ENCODE measurements around the gene RUNX3.
"Not testable (repeated sequence)": the region's sequence is repeated elsewhere in the genome, so short reads cannot be mapped to it uniquely, and the experiment has no call there.

The RUNX3 gene

DNA sequence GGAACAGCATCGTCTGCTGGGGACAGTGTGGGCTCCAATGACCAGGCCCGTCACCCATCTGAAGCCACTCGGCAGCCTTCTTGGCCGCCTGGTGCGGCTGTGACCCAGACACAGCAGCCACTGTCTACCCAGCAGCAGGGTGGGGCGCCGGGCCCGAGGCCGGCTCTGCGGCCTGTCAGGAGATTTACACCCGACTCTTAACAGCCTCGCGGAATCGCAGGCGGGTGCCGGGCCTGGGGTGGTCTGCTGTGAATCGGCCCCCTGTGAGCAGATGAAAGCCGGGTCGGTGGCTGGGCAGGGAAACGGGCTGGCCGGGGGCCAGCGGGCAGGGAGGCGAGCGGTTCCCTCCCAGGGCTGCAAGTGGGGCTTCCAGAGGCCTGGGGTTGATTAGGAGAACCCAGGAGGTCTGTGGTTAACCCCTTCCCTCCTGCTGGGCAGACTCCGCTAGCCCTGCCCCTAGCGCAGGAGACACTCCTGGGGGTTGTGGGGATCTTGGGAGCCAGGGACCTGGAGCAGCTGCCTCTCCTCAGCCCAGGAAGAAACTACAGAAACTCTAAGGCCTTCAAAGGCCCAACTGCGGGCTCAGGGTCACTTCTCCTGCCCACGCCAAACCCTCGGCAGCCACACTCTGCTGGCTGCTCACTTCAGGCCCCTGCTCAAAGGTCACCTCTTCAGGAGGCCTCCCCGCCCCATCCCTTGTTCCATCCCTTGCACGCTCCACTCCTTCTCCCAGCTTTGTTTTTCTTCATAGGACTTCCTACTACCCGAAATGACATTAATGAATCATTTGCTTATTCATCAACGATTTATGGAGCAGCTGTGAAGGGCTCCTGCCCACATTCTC, 15.6 kb downstream of the RUNX3 start:
- DNase-seq (ENCODE audit: low spot score) = no peak

DNA sequence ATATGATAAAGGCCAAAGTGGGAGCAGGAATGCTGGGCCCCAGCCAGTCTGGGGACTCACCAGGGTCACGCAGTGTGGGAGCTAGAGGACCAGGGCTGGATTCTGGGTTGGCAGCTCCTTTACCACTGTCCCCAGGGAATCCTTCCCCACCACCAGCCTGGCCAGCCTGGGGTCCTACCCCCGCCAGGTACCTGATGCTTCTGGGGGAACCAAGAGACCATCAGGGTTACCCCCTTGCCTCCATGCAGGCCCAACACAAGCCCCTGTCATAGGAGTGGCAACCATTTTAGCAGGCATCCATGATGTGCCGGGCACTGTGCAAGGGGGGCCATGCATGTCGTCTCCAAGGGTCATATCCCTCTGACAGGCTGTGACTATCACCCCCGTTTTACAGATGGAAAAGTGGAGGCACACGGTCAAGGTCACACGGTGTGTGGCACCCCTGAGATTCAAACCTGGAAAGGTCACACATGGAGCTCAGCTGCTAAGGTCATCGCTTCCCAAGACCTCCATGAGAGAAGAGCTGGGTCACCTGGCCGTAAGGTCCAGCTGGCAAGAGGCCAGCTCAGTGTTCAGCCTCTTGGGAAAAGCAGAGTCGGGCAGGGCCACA, 16.4 kb downstream of the RUNX3 start:
- no peak for DNase-seq (ENCODE audit: low spot score)

DNA sequence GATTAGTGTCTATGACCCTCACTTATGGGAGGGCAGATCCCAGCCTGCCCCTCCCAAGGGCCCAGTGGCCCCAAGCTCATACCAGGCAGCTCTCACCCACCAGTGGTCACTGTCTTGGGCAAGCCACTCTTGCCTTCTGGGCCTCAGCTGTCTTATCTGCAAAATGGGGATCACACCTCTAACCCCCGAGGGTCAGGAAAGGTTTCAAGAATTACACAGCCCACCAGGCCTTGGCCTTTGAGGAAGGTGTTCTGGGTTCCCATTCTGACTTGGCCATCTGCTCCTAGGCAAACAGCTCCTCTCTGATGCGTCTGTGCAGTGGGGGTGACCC, 16.8 kb downstream of the RUNX3 start:
- DNase-seq (ENCODE audit: low spot score) = no peak

DNA sequence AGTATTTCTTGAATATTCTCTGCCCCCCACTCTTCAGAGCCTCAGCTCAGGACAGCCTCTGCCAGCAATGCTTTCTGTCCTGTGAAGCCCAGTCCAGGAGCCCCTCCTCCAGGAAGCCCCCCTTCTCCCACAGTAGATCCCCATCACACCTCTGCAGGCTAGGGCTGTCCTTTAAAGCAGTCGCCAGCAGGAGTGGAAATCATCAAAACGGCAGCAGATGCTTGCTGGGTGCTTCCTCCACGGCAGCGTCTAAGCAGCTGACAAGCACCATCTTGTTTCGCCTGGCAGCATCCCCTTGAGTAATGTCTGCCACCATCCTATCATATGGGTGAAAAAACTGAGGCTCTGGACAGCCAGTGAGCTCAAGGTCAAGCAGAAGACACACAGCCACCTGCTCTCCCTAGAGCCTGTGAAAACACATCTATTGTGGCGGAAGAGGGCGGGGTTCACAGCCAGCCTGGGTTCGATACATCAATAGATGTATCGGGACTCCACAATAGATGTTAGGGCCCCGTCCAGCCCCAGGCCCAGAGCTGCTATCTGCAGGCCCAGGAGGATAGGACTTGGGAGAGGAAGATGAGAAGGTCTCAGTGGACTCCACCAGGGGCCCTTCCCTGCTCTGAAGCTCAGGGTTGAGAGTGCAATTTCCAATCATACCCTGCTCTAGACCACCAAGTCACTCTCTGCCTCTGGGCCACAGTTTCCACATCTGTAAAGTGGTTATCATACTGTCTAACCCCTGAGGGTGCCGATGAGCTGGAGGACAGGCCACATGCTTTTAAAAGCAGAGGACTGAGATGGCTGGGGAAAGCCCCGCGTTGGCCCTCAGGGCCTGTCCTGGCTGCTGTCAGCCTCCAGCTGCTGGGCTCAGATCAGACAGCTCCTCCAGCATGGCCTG, 17.5 kb downstream of the RUNX3 start:
- DNase-seq (ENCODE audit: low spot score) = no peak

DNA sequence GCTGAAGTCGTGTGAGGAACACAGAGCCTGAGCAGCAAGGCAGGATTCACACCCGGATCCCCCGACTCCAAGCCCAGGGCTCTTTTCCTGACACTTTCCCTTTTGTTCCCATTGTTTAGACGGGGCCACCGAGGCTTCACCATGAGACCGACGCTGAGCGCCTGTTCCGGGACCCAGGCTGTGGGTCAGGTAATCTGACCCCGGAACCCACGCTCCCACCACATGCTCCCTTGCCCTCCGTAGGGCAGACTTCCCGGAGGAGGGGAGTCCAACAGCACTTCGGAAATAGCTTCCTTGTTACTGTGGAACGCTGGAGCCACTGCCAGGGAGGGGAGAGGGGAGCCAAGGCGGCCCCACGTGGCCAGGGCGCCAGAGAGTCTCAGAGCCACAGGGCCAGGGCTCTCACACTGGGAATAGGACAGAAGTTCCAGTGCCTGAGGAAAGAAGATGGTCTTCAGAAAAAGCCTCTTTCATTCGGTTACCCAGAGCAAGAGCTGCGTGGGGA, 18.4 kb downstream of the RUNX3 start:
- DNase-seq (ENCODE audit: low spot score) = no peak

DNA sequence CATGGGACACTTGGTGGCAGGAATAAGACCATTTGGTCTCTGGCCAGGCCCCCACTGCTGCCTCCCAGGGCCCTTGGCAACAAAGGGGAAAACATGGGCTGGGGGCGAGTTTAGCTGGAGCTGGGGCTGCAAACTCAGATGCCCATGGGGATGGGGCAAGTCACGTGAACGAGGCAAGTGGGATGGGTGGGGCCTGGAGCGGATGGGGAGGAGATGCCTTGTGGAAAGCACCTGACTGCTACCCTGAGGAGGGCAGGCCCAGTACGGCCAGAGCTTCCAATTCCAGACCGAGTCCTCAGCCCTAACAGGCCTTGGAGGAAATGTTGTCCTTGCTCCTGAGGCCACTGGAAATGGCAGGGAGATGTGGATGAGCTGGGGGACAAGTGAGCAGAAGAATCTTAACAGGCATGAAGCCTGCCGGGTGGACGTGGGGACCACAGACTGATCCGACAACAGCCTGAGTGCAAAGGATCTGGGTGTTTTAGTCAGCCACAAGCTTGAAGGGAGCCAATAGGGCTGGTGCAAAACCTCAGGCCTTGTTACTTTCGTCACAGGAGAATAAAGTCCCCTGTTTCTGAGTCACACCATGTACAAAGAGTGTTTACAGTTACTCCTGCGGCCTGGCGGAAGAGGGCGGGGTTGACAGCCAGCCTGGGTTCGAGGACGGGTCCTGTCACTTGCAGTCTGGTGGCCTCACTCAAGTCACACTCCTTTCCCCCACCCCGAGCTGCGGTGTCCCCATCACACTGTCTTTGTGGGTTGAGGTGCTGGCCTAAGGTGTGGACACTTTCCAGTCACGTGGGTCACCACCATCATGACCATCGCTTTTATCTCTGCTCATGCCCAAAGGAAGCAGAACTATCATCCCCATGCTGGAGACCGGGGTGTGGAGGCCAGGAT, 19.1 kb downstream of the RUNX3 start:
- no peak for DNase-seq (ENCODE audit: low spot score)

DNA sequence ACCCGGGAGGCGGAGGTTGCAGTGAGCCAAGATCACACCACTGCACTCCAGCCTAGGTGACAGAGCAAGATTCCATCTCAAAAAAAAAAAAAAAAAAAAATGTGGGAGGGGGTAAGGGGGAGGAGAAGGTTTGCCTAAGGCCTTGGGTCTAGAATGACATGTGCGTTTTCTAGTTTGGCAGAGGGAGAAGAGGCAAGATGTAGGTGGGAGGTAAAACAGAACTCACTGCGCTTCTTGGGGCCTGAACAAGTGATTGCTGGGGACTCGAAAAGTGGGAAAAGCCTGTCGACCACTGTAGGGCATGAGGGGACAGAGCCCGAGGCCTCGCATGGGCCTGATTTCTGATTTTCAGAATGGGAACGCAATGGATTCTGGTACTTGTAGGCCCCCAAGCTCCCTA, 19.9 kb downstream of the RUNX3 start:
- no peak for DNase-seq (ENCODE audit: low spot score)

DNA sequence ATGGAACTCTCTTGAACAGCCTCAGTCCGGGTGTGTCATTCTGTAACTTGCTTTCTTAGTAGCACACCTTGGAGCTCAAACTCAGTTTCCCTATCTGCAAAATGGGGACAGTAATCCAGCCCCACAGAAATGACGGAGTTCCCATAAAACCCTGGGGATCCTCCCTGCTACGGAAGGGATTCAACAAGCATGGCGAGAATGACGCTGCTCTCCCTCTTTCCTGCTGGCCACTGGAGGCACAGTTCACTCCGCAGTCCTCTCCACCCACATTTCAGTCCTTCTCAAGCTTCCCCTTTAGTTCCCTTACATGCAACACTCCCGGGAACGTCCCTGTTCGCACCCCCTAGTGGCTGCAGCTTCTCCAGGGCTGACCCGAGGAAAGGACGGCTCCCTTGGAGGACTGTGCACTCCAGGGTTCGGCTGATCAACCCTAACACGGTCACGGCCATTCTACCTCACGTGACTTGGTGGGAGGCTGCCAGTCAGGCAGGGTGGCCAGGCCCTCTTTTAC, 20.6 kb downstream of the RUNX3 start:
- DNase-seq (ENCODE audit: low spot score) = peak; percentile 30

DNA sequence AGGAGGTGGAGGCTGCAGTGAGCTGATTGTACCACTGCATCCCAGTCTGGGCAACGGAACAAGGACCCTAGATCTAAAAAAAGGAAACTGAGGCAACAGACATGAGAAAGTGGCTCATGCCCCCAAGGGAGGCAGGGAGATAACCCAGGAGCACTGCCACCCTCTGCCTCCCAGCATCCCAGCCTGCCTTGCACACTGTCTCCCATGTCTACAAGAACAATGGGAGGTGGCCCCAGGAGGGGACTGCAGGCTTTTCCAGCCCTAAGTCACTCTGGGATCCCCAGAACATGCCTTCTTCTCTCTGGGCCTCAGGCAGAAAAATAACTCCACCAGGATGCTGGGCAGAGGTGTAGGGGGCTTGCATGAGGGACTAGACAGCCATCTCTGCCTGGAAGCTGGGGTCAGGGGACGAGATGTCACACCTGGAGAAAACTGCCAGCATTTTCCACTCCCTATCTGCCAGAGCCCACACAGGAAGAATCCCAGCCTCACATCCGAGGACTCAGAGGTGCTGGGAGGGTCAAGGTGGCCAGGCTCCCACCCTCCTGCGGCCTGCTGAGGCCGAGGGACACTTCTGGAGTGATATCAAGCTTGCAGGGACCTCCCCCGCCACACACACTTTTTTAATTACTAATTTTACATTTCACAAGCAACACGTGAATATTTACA, 21.4 kb downstream of the RUNX3 start:
- DNase-seq (ENCODE audit: low spot score) = no peak

DNA sequence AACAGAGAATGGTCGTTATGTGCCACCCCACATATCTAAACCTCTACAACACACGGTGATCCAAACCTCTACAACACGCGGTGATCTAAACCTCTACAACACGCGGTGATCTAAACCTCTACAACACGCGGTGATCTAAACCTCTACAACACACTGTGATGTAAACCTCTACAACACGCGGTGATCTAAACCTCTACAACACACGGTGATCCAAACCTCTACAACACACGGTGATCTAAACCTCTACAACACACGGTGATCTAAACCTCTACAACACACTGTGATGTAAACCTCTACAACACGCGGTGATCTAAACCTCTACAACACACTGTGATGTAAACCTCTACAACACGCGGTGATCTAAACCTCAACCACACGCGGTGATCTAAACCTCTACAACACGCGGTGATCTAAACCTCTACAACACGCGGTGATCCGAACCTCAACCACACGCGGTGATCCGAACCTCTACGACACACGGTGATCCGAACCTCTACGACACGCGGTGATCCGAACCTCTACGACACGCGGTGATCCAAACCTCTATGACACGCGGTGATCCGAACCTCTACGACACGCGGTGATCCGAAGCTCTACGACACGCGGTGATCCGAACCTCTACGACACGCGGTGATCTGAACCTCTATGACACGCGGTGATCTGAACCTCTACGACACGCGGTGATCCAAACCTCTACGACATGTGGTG, 22.3 kb downstream of the RUNX3 start:
- not testable (repeated sequence) for DNase-seq (ENCODE audit: low spot score)

DNA sequence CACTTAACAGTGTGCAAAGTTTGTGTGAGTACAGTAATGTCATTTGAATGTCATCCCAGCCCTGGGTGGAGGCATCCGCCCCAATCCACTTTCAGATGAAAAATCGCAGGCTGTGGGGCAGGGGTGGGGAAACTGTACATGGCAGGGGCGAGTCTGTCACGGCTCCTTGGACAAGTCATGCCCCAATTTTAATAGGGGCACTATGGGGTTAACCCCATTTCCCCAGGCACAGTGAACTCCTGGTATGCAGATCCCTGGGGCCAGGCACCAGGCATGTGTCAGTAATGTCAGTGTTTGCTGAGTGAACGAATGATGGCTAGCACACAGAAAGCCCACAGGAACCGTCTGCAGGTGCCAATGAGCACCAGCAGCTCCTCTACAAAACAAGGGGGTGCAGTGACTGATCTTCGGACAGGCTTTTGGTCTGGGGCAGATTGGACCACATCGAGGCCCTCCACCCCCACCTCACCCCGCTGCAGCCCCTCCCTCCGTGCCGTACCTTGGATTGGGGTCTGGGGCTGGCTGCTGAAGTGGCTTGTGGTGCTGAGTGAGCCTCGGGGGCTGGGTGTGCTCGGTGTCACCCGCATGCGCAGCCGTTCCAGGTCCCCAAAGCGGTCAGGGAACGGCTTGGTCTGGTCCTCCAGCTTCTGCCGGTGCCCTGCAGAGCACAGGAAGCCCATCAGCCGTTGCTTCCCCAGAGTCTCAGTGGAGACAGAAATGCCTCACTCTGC, 23.2 kb downstream of the RUNX3 start:
- no peak for DNase-seq (ENCODE audit: low spot score)

DNA sequence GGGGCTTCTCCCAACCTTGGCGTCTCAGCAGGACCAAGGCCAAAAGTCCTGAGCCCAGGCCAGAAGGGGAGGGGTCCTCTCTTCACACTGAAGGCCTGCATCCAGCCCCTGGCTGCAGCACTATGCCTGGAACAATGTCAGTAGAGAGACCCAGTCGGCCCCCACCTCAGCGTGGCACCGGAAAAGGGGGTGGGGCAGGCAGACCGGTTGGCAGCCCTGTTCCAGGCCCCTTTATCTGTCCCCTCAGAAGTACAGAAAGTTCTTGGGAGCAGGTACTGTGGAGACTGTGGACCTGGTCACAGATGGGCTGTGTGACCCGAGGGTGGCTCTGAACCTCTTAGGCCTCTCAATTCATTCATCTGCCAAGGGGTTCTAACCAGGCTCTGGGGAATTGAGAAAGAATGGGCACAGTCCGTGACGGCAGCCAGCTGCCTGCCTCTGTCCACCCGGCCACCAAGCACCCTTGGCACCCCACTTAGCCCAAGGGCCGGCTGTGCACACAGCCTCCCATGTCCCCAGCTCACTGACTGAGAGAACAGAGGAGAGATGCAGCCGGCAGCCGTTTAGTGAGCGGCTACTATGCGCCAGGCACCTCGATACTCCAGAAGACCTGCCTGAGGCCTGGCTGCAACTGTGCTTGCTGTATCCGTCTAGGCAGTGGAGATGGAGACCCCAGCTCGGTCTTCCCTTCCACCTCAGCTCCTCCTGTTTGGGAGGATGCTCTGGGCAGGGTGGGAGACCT, 23.9 kb downstream of the RUNX3 start:
- no peak for DNase-seq (ENCODE audit: low spot score)

DNA sequence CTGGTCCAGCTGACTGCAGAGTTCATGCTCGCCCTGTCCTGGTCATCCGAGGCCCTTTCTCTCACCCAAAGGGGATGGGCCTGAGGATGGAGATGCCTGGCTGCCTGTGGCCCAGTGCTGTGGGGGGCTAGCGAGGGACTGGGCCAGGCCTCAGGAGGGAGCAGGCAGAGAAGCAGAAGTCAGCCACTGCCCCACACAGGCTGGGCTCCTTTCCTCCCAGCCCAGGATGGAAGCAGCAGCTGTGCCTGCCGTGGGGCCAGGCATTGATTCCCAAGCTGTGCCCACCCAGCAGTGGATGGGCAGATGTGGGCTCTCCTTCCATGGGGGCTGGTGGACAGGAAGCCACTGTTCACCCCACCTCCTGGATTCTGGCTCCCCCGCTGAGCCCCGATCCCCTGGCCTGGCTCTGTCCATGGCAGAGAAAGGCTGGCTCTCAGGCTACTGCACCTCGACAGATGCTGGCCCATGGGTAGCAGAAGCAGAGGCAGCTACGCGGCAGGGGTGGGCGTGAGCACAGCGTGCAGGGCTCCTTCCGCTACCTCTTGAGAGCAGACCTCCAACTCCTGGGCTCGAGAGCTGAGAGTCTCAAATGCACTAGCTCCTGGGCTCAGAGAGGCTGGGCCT, 24.6 kb downstream of the RUNX3 start:
- DNase-seq (ENCODE audit: low spot score) = no peak

DNA sequence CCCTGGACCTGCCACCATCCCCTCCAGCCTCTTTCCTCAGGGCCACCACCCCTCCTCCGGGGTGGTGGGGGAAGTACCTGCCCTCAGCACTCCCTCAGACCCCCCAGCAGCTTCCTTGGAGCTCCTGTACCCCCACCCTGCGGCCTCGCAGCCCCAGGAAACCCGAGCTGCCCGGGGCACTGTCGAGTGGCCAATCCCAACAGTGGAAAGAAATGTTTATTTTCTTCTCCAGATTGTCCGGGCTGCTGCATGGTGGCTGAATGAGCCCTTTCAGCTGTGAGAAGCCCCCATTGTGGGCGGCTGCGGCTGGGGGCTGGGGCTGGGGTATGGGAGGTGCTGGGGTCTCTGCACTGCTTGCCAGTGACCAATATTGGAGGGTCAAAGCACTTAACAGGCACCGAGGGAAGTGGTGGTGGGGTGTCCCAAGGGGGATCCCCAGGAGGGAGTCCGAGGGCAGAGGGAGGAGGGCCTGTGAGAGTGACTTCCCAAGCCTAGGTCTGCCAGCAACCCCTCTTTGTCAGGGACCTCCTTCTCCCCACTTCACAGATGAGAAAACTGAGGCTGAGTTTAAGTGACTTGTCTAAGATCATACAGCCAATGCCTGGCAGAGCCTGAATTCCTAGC, 25.2 kb downstream of the RUNX3 start:
- no peak for DNase-seq (ENCODE audit: low spot score)

DNA sequence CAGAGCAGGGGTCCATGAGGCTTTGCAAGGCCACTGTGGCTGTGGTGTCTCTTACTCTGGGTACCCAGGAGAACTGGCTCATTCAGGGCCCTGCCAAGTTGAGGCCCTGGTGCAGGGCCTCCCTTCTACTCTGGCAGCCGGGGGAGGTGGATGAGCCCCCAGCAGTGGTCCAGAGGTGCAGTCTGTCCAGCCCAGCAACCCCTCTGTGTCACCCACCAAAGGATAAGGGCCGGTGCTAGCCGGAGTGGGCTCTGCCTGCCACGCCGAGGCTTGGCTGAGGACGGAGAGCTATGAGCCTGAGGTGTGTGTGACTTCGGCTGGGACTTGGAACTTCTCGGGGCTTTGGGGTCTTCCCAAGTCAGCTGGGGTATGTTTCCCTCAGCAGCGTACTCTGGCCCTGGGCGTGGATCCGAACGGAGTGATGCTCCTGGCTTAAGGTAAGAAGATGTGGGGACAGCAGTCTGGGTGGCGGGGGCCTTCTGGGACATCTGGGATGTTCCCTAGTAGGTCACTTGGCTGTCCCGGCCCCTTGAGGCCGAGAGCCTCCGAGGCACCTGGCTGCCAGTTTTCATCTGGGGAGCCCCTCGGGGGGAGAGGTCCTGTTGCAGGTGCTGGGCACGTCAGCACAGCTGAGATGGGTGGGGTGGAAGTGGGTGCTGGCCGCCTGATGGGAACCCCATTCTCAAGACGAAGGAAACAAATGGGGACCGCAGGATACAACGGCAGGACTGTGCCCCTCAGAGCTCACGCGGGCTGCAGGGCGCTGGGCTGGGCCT, 25.9 kb downstream of the RUNX3 start:
- no peak for DNase-seq (ENCODE audit: low spot score)

DNA sequence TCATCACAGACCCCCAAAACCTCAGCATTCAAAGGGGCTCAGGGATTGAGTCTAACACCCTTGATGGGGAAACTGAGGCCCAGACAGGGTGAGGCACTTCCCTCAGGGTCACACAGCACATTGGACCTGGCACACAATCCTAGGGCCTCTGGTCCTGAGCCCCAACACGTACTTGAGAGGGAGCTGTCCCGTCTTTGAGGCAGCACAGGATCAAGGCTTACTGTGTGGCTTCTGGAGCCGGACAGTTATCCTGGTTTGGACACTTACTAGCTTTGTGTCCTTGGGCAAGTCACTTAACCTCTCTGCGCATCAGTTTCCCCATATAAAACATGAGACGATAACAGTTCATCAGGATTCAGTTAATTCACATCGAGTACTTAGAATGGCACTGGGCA, 26.5 kb downstream of the RUNX3 start:
- DNase-seq (ENCODE audit: low spot score) = no peak

DNA sequence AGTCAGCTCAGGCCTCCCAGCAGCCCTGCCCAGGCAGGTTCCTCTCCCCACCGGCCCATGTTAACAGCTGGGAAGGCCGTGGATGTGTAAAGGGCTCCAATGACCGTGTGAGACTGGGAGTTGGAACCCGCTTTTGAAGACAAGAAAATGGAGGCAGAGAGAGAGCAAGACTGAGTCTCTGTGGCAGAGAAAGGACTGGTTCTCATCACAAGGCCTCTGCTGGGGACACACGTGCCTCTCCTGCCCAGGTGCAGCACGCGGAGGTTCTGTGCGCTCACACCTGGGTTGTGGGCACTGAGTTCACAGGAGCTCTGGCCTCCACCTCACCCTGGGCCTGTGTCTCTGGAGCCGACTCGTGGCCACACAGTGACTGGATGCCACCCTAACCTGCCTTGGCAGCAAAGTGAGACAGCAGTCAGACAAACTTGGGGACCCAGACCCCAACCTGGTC, 27.0 kb downstream of the RUNX3 start:
- no peak for DNase-seq (ENCODE audit: low spot score)

Data from SK-N-DZ (cell line).